Urothelium cell line (cell line): ENCODE results near the gene ELL.

Source experiments
- DNase-seq: peaks from one replicate; pipeline ENCODE4 v3.0.0; 2011; ENCODE audit warnings: low spot score, mixed read lengths
- FAIRE-seq: peaks from 2 replicates; lab custom pipeline; 2011; peaks lifted over from hg19 to GRCh38; lab: Jason Lieb, UNC

ELL gene

DNA sequence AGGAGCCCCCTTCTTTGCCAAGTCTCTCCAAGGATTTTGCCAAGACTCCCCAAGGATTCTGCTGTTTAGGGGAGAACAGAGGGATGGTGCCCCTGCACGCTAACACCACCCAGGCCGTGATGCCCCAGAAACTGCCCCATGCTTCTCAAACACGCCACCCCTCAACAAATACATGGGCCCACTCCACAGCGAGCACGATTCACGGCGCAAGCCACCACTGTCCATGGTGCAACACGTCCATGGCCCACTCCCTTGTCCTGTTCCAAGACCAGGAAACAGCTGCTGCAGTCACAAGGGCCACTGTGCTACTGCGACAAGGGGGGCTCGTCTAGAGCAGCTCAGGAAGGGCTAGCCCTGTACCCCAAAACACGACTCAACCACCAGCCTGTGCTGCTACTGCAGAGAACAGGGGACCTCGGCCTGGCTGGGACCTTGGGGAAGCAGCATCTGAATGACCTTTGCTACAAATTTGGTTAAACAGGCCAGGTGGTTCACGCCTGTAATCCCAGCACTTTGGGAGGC, 47.4 kb downstream of the ELL start:
- no peak for FAIRE-seq
- no peak for DNase-seq

DNA sequence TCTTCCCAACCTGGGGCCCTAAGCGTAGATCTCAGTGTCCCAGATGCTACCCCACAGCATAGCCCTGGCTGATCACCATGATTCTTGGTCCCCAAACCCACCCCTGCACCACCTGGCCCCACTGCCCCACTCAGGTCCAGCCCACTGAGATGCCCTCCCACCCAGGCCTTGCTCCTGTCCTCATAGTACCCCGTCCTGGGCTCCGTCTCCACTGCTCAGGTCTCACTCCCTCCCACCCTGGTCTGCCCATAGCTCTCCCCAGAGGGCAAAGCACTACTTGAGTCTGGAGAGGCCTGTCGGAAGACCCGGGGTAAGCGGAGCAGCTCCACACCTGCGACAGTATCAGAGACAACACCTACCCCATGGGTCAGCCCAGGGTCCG, 48.2 kb downstream of the ELL start:
- FAIRE-seq (no peak), DNase-seq (no peak)

- FAIRE-seq (no peak), DNase-seq (no peak)
Measured at GRCh38 chr19:18473003-18473705, 48.7 kb downstream of the ELL start.

DNA sequence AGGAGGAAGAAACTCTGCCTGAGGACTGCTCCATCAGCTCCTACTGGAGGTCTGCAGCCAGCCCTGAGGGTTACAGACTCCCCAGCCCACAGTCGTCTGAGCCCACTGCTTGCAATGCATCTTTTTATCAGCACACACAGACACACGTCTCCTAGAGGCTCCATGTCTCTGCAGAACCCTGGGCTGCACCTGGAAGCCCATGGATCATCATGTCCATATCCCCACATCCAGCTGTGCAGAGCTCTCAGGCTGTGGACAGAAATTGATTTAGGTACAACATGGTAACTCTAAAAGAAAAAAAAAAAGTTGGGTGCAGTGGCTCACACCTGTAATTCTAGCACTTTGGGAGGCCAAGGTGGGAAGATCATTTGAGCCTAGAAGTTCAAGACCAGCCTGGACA, 51.1 kb downstream of the ELL start:
- FAIRE-seq (no peak), DNase-seq (no peak)

DNA sequence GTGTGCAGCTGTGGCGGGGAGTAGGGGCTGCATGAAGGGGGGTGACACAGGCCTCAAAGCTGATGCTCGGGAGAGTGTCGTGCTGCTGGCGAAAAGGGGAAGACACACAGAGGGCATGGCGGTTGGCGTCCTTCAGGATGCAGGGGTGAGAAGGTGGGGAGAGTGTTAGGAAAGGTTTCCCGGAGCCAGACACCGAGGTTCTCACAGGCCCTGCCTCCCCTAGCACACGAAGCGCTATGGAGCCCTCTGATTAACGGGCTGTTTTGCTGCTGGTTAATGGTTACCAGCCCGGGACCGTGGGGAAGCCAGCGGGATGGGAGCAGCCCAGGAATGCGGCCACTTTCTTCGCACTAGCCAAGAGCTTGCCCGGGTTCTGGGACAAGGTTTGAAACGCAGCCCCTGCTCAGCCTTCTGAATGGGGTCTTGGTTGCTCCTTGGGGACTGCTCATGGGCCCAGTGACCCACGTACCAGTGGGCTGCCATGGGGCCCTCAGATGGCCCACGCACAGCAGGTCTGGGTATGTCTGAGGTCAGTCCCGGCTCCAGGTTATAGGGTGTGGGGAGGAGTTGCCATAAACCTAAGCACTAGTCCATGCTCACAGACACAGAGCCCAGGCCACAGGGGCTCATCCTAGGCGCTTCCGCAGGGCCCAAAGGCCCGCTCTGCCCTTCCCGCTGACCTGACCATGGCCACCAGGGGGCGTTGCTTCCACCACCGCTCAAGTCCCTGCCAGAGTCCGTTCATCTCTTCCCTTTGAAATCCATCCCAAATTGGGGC, 52.6 kb downstream of the ELL start:
- FAIRE-seq (no peak), DNase-seq (peak; percentile 50)

- DNase-seq (no peak), FAIRE-seq (no peak)
Measured at GRCh38 chr19:18468517-18468916, 53.4 kb downstream of the ELL start.

DNA sequence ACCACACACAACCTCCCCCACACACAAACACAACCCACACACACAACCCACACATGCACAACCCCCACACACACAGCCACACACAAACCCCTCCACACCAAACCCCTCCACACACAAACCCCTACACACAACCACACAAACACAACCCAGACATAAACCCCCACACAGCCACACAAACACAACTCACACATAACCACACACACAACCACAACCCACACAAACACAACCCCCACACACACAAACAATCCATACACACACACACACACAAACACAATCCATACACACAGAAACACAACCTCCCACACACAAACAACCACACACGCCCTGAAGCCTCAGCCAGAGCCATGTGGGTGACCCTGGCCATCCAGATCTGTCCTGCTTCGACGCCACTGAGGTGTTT, 53.9 kb downstream of the ELL start:
- DNase-seq (no peak), FAIRE-seq (peak; percentile 71)

DNA sequence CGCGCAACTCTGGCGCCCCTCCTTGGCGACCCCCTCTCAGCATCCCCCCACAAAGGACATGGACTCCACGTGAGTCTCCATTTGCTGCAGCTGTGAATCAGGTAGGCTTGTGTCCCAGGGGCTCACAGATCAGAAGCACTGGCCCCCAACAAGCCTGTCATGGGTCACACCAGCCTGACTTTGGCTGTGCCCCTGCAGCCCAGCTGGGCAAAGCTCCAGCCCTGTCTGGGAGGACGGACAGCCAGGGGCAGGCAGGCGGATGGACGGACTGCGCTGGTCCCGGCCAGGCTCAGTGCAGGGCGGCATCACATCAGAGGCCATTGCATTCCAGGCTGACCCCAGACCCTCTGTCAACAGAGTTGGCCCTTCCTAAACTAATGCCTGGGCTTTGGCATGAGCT, 55.5 kb downstream of the ELL start:
- no peak for FAIRE-seq
- no peak for DNase-seq

GRCh38 chr19:18465964-18466339, 55.9 kb downstream of the ELL start:
- DNase-seq (no peak), FAIRE-seq (no peak)

DNA sequence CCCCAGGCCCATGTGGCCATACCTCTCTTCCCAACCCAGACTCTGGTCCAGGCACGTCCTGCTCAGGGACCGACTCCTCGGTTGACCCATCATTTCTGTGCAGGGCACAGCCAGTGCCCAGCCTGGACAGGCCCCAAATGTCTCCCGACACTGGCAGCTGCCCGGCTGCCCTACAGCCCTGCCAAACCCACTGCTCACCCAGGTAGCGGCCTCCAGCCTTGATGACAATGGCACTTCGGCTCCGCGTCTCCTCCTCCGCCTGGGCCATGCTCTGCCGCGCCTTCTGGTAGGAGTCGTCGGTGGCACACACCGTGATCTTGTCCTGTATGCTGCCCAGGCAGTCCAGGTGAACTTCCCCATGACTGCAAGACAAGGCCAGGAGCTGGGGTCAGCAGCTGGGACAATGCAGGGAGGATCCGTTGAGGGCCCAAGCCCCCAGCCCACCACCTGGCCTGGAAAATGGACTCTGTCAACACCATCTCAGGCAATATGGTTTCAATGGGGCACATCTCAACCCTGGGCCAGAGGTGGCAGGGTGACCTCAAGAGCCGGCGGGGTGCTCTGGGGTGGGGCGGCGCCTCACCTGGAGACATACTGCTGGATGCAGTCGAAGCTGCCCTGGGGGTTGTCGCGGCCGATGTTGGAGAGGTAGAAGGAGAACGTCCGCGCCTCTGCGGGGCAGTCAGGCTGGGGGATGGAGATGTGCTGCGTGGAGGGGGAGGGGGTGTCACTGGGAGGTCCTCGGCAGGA, 56.5 kb downstream of the ELL start:
- DNase-seq (no peak), FAIRE-seq (no peak)

- FAIRE-seq (no peak), DNase-seq (no peak)
Measured at GRCh38 chr19:18464646-18465045, 57.2 kb downstream of the ELL start.

DNA sequence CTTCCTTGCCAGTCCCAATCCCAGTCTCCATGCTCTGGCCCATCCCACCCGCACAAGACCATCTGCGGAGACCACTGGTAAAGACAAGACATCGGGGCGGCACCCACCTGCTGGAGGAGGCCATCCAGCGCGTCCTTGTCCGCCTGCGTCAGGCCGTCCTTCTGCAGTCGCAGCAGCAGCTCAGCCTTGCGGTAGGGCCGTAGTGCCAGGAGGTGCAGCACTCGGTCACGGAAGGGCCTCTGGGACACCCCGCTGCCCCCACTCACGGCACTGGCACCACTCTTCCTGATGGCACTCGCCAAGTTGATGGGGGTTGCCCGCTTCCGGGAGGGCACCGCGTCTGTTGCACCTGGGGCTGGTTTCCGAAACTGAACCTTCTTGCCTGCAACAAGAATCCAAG, 60.4 kb downstream of the ELL start:
- no peak for DNase-seq

DNA sequence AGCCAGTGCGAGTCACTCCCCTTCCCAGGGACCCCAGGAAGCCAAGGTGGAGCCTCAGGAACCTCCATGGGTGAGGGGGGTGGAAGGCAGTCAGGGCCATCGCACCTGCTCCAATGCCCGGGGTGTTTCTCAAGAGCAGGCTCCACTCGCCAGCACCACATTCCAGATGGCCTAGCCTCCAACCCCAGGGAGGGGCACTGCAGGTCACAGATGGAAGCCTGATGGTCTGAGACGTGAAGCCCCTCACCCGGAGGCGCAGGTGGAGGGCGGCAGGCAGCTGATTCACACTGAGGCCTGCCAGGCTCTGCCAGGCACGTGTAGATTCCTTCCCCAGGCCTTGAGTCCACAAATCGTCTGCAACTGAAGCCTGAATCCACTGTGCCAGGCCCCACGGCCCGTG, 61.0 kb downstream of the ELL start:
- FAIRE-seq (no peak), DNase-seq (no peak)

More for the DNA sequence above, 60.4 kb downstream of the ELL start:
- FAIRE-seq = no peak

- FAIRE-seq (no peak), DNase-seq (no peak)
Measured at GRCh38 chr19:18457483-18458331, 64.2 kb downstream of the ELL start.

GRCh38 chr19:18456974-18457373, 64.9 kb downstream of the ELL start:
- DNase-seq (no peak), FAIRE-seq (no peak)

DNA sequence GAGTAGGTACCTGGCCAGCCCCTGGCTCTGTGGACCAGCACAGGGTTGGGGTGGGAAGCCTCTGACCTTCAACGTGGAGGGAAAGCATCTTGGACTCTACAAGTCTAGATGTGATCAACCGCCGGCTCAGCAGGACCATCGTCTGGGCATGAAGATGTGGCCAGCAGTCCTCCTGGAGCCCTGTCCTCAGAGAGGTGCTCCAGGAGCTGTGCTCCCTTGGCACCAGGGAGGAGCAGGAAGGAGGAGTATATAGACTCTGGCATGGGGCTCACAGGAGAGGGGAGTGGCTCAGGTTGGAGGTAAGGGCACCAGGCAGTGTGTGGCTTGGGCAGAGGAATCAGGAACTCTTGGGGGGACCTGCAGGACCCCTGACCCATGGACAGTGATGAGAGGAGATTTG, 65.6 kb downstream of the ELL start:
- DNase-seq (no peak), FAIRE-seq (no peak)

- DNase-seq (no peak), FAIRE-seq (no peak)
Measured at GRCh38 chr19:18453269-18454024, 68.4 kb downstream of the ELL start.

- FAIRE-seq = no peak
- no peak for DNase-seq
Measured at GRCh38 chr19:18452386-18452785, 69.5 kb downstream of the ELL start.

DNA sequence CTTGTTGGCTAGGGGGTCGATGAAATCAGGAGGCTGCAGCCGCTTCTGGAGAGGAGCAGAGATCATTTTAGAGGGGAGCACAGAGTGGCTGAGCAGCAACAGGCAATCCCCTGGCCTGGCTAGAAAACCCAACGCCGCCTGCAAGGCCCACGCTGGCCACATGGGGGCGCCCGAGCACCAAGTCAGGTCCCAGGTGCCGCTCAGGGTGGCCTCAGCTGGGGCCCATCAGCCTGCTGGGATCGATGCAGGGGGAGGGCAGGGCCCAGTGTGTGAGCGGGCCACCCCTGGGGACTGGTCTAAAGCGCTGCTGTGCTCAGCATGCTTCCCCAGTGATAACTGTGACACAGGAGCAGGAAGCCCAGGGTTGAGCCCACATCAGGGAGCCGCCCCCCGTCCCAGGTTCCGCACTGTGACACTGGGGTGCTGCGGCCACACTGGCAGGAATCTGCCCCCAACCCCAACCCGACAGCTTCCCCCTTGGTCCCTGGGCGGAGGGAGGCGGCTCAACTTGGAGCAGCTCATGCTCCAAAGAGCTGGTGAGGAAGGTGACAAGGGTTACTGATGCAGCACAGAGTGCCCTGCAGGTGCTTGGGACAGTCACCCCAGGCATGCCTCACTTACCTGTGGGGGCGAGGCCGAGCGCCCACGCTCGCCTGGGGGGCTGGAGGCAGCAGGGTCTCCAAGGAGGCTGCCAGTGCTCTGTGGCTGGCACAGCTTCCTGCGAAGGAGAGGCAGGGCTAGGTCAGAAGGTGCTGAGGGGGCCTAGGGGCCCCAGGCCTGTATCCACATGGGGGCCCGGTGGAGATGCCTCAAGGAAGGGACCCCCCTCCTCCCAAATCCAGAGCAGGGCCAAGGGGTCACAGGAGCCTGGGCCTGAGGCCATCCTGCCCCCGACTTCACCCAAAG, 70.7 kb downstream of the ELL start:
- DNase-seq (peak; percentile 73), FAIRE-seq (no peak)
